Small intestine (tissue), 7 donors: ENCODE data around the gene VRK2. TPM values are rescaled to one million over a fixed set of nuclear protein-coding genes. Genes with fewer than 3 reads are reported as not detected.

Source experiments
- DNase-seq, 2 donors: peaks; one replicate each; pipeline versions ENCODE4 v3.0.0 to v3.0.0-alpha.2; 2013
- FAIRE-seq: peaks from 2 replicates; lab custom pipeline; 2012; peaks lifted over from hg19 to GRCh38; lab: Jason Lieb, UNC
- H3K27ac ChIP-seq, 3 donors: one replicate each; pipeline ENCODE4 v1.5.1; 2013; ENCODE audit warnings: low read length in 2 of 3, mild to moderate bottlenecking in 2 of 3, control low read depth in 1 of 3, inconsistent platforms in 1 of 3, low read depth in 1 of 3, moderate library complexity in 1 of 3
- H3K27me3 ChIP-seq, 3 donors: one replicate each; pipeline ENCODE4 v1.6.1; 2013; ENCODE audit warnings: low read length in 3 of 3, inconsistent platforms in 1 of 3; ENCODE audit not compliant: control insufficient read depth in 3 of 3, insufficient read depth in 3 of 3
- H3K36me3 ChIP-seq, 3 donors: one replicate each; pipeline ENCODE4 v1.6.1; 2013; ENCODE audit warnings: low read length in 3 of 3, inconsistent platforms in 1 of 3, low read depth in 1 of 3, mild to moderate bottlenecking in 1 of 3, moderate library complexity in 1 of 3; ENCODE audit not compliant: control insufficient read depth in 3 of 3, insufficient read depth in 2 of 3
- H3K4me1 ChIP-seq, 3 donors: one replicate each; pipeline ENCODE4 v1.6.1; 2013; ENCODE audit warnings: low read length in 2 of 3, inconsistent platforms in 1 of 3, low read depth in 1 of 3, mild to moderate bottlenecking in 1 of 3, moderate library complexity in 1 of 3; ENCODE audit not compliant: control insufficient read depth in 3 of 3, insufficient read depth in 2 of 3
- H3K4me3 ChIP-seq, 3 donors: one replicate each; pipeline ENCODE4 v1.5.1; 2013; ENCODE audit warnings: low read length in 3 of 3, control low read depth in 1 of 3, inconsistent platforms in 1 of 3, low read depth in 1 of 3, mild to moderate bottlenecking in 1 of 3, moderate library complexity in 1 of 3
- H3K9me3 ChIP-seq, 2 donors: one replicate each; pipeline ENCODE4 v1.6.1; 2013; ENCODE audit warnings: low read depth in 1 of 2, low read length in 1 of 2; ENCODE audit not compliant: control insufficient read depth in 2 of 2, insufficient read depth in 1 of 2
- WGBS, 3 donors: extraction: QIAGEN DNeasy Blood & Tissue Kit; methylation state at CpG; one replicate each; pipeline ENCODE4 v1.1.7; 2013; 5-methylcytosine and 5-hydroxymethylcytosine counted together
- polyA plus RNA-seq, 4 donors: library from polyadenylated mRNA; stranded (reverse) in 3 of 4; unstranded in 1 of 4; fragments of 200-250 nt in 3 of 4; fragments of 120-200 nt in 1 of 4; gene quantifications; one replicate each; pipeline versions ENCODE4 v1.2.1 to v1.2.3, GENCODE V29; 2013
- donor health status: healthy with polysubstance abuse.
- donor health status: control.
- donor health status: control.
- donor health status: Bipolar disorder and iron deficiency.
- donor health status: healthy.

The VRK2 gene
- polyA plus RNA-seq, 4 donors: 5.1 to 18.0 (median 6.9) TPM

- FAIRE-seq (no peak), DNase-seq (no peak)
- 76 to 87% (median 81%) methylated on average over 3 of the region's 3 CpGs for WGBS, 3 donors
These were observed 14.4 kb upstream of the VRK2 start for GRCh38 chr2:58032016-58032763.

GRCh38 chr2:58032764-58033080 is 13.9 kb upstream of the VRK2 start:
- no peaks in the 10 kb centered on the region for H3K4me1 ChIP-seq
- FAIRE-seq (no peak), DNase-seq (no peak)
- WGBS, 3 donors: 87 to 96% (median 88%) methylated on average over 1 of the region's 1 CpG
- no peaks in the 10 kb centered on the region for H3K27me3 ChIP-seq
- H3K36me3 ChIP-seq: no peaks in the 10 kb centered on the region
- H3K9me3 ChIP-seq: no peaks in the 10 kb centered on the region
- H3K27ac ChIP-seq: no peak overlapping the region
- no peak overlapping the region for H3K4me3 ChIP-seq

More at GRCh38 chr2:58032016-58032763, 14.4 kb upstream of the VRK2 start:
- Histone ChIP-seq H3K9me3 (no peaks in the 10 kb centered on the region), H3K4me3 (no peak overlapping the region), H3K36me3 (no peaks in the 10 kb centered on the region), H3K27me3 (no peaks in the 10 kb centered on the region), H3K4me1 (no peaks in the 10 kb centered on the region), H3K27ac (no peak overlapping the region)

DNA sequence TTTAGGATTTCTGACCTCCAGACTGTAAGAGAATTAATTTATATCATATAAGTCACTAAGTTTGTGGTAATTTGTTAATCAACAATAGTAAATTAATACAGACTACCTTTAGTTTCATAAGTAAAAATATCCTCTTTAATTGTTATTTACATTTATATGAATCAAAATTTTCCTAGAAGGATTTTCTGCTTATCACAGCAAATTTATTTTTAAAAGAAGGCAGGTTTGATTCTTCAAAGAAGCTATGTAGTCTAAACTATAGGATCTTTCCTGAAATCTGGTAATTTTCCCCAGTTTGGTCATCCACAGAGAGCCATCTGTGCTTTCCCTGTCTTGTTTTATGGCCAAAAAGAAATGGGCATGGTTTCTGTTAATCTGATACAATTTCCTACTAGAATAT is 13.1 kb upstream of the VRK2 start:
- H3K4me3 ChIP-seq: no peak overlapping the region
- no peaks in the 10 kb centered on the region for H3K9me3 ChIP-seq
- FAIRE-seq: no peak
- DNase-seq: no peak
- H3K27ac ChIP-seq: no peak overlapping the region
- no peaks in the 10 kb centered on the region for H3K27me3 ChIP-seq
- H3K36me3 ChIP-seq: no peaks in the 10 kb centered on the region
- H3K4me1 ChIP-seq: no peaks in the 10 kb centered on the region

- WGBS, 3 donors: 69 to 83% (median 74%) methylated on average over 3 of the region's 3 CpGs
- Histone ChIP-seq H3K36me3 (no peaks in the 10 kb centered on the region), H3K9me3 (no peaks in the 10 kb centered on the region), H3K4me3 (no peak overlapping the region), H3K27ac (no peak overlapping the region), H3K4me1 (no peaks in the 10 kb centered on the region), H3K27me3 (no peaks in the 10 kb centered on the region)
- DNase-seq (no peak), FAIRE-seq (no peak)
These were observed 11.3 kb upstream of the VRK2 start for GRCh38 chr2:58035352-58035751.

GRCh38 chr2:58039170-58039611 is 7.4 kb upstream of the VRK2 start:
- no peak for FAIRE-seq
- DNase-seq: no peak

GRCh38 chr2:58042486-58042970 is 4.1 kb upstream of the VRK2 start:
- H3K9me3 ChIP-seq: no peaks in the 10 kb centered on the region
- FAIRE-seq (no peak), DNase-seq (peak; percentile 46 to 72)
- no peak overlapping the region for H3K27ac ChIP-seq
- H3K4me1 ChIP-seq: peaks cover 0 to 4% (median 0%) of the 10 kb centered on the region in 3 donors
- WGBS, 3 donors: 10 to 22% (median 20%) methylated on average over 2 of the region's 2 CpGs
- H3K4me3 ChIP-seq: no peak overlapping the region
- H3K27me3 ChIP-seq: no peaks in the 10 kb centered on the region
- no peaks in the 10 kb centered on the region for H3K36me3 ChIP-seq

More at GRCh38 chr2:58039170-58039611, 7.4 kb upstream of the VRK2 start:
- Histone ChIP-seq H3K27me3 (no peaks in the 10 kb centered on the region), H3K4me1 (no peaks in the 10 kb centered on the region), H3K9me3 (no peaks in the 10 kb centered on the region), H3K36me3 (no peaks in the 10 kb centered on the region), H3K4me3 (no peak overlapping the region), H3K27ac (no peak overlapping the region)
- WGBS, 3 donors: 17 to 52% (median 22%) methylated on average over 1 of the region's 1 CpG

- H3K4me1 ChIP-seq: peaks cover 0 to 6% (median 0%) of the 10 kb centered on the region in 3 donors
- no peak overlapping the region for H3K27ac ChIP-seq
- WGBS, 3 donors: 89 to 97% (median 94%) methylated on average over 3 of the region's 3 CpGs
- no peaks in the 10 kb centered on the region for H3K27me3 ChIP-seq
- no peaks in the 10 kb centered on the region for H3K36me3 ChIP-seq
- no peaks in the 10 kb centered on the region for H3K9me3 ChIP-seq
- DNase-seq (no peak), FAIRE-seq (no peak)
- no peak overlapping the region for H3K4me3 ChIP-seq
These were observed 2.5 kb upstream of the VRK2 start for GRCh38 chr2:58044145-58044544.

GRCh38 chr2:58045580-58046334 is 849 bp upstream of the VRK2 start:
- no peaks in the 10 kb centered on the region for H3K36me3 ChIP-seq
- peak overlapping the region; percentile 79 to 98 (median 89) for H3K27ac ChIP-seq
- no peak for DNase-seq
- peaks cover 0 to 6% (median 0%) of the 10 kb centered on the region in 3 donors for H3K4me1 ChIP-seq
- H3K4me3 ChIP-seq: peak overlapping the region; percentile 67 to 85 (median 75)
- WGBS, 3 donors: 54 to 71% (median 56%) methylated on average over 17 of the region's 17 CpGs
- H3K27me3 ChIP-seq: no peaks in the 10 kb centered on the region
- no peaks in the 10 kb centered on the region for H3K9me3 ChIP-seq
- FAIRE-seq: no peak
